Measurements from ENCODE around the gene OSBPL5.

DNA sequence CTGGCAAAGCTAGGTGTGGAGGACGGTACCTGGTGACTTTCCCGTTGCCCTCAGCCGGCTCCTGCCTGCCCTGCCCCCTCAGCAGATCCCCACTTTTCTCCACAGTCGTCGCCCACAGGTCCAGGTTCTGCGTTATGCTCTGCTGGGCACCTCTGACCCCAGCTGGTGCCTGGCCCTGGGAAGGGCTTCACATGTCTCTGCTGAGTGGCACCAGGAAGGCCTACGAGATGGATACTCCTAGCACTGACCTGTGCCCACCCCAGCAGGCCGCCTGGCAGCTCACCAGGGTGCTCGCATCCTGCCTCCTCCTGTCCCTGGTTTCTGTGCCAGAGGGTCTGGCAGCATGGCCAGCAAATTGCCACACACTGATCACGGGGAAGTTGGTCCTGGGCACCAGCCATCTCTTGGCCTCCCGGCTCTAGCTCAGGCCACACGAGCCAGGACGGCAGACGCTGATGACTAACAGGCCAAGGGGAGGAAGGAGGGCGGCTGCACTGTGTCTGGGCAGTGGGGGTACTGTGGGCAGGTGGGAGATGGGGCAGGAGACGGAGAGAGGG lies 121.7 kb downstream of the OSBPL5 start:
- TF ChIP-seq, protein P1, sequence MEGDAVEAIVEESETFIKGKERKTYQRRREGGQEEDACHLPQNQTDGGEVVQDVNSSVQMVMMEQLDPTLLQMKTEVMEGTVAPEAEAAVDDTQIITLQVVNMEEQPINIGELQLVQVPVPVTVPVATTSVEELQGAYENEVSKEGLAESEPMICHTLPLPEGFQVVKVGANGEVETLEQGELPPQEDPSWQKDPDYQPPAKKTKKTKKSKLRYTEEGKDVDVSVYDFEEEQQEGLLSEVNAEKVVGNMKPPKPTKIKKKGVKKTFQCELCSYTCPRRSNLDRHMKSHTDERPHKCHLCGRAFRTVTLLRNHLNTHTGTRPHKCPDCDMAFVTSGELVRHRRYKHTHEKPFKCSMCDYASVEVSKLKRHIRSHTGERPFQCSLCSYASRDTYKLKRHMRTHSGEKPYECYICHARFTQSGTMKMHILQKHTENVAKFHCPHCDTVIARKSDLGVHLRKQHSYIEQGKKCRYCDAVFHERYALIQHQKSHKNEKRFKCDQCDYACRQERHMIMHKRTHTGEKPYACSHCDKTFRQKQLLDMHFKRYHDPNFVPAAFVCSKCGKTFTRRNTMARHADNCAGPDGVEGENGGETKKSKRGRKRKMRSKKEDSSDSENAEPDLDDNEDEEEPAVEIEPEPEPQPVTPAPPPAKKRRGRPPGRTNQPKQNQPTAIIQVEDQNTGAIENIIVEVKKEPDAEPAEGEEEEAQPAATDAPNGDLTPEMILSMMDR (IDR thresholded peaks at IDR 0.05) = no peak
- no peak for TF ChIP-seq ZFX (IDR thresholded peaks at IDR 0.05; ENCODE audit: borderline replicate concordance)
